HEK293 (cell line): ENCODE measurements around the gene RHBDL3.

ENCODE experiments used
- CTCF ChIA-PET: fragments of 350-600 bp; formaldehyde crosslinking; extraction: SDS; loops from one replicate; lab custom pipeline; 2021; ENCODE audit warnings: antibody characterized with exemption; lab: Yijun Ruan, JAX
- POLR2A ChIA-PET: fragments of 300-600 bp; formaldehyde crosslinking; extraction: SDS; loops from one replicate; lab custom pipeline; 2020; ENCODE audit warnings: antibody characterized with exemption, inconsistent platforms; lab: Yijun Ruan, JAX
- H3K27ac ChIP-seq: fragments of 200-500 bp; sonication (Bioruptor generic); 2 replicates; pipeline ENCODE4 v1.5.1; 2014; ENCODE audit warnings: low read depth, low read length, control low read depth, inconsistent platforms; ENCODE audit errors: extremely low read depth
- H3K36me3 ChIP-seq, 2 experiments: fragments of 200-500 bp in 1 of 2; sonication (Bioruptor generic) in 1 of 2; 1 replicate in 1 of 2; 2 replicates in 1 of 2; pipeline ENCODE4 v1.5.1; 2014 to 2017; ENCODE audit warnings: inconsistent platforms in 2 of 2, low read length in 2 of 2; ENCODE audit not compliant: control insufficient read depth in 2 of 2, insufficient read depth in 1 of 2
- H3K4me1 ChIP-seq: fragments of 200-500 bp; sonication (Bioruptor generic); 2 replicates; pipeline ENCODE4 v1.5.1; 2014; ENCODE audit warnings: mild to moderate bottlenecking, low read length, inconsistent platforms; ENCODE audit not compliant: control insufficient read depth, insufficient read depth
- H3K4me3 ChIP-seq: 2 replicates; pipeline ENCODE4 v1.5.1; 2011; ENCODE audit warnings: low read depth, mild to moderate bottlenecking, control low read depth, low read length, moderate library complexity
- H3K9me3 ChIP-seq: fragments of 200-500 bp; sonication (Bioruptor generic); 2 replicates; pipeline ENCODE4 v1.5.1; 2014; ENCODE audit warnings: low read depth, low read length, inconsistent platforms; ENCODE audit not compliant: control insufficient read depth, insufficient read depth
- BCL11B ChIP-seq: fragments of 450-650 bp; formaldehyde crosslinking; IDR thresholded peaks from 2 replicates; pipeline ENCODE4 v1.5.1; 2016; ENCODE audit warnings: low read depth, missing biosample characterization, missing genetic modification characterization
- CTCF ChIP-seq: fragments of 450-650 bp; formaldehyde crosslinking; IDR thresholded peaks from 2 replicates; pipeline ENCODE4 v1.5.1; 2016; ENCODE audit warnings: missing biosample characterization, missing genetic modification characterization
- GLI4 ChIP-seq: fragments of 450-650 bp; formaldehyde crosslinking; IDR thresholded peaks from 2 replicates; pipeline ENCODE4 v1.5.1; 2016; ENCODE audit warnings: missing biosample characterization, missing genetic modification characterization
- KLF8 ChIP-seq: fragments of 450-650 bp; formaldehyde crosslinking; IDR thresholded peaks from 2 replicates; pipeline ENCODE4 v1.5.1; 2016; ENCODE audit warnings: missing biosample characterization, missing genetic modification characterization
- KLF9 ChIP-seq: fragments of 450-650 bp; formaldehyde crosslinking; IDR thresholded peaks from 2 replicates; pipeline ENCODE4 v1.5.1; 2016; ENCODE audit warnings: missing biosample characterization, missing genetic modification characterization, low read depth
- OVOL3 ChIP-seq: fragments of 450-650 bp; formaldehyde crosslinking; IDR thresholded peaks from 2 replicates; pipeline ENCODE4 v1.5.1; 2016; ENCODE audit warnings: missing biosample characterization, missing genetic modification characterization
- PBX3 ChIP-seq: sonication (generic); formaldehyde crosslinking; IDR thresholded peaks from 2 replicates; pipeline ENCODE4 v1.8.1; 2022; ENCODE audit warnings: mild to moderate bottlenecking, moderate library complexity, missing genetic modification reagents
- PRDM1 ChIP-seq: fragments of 450-650 bp; formaldehyde crosslinking; IDR thresholded peaks from 2 replicates; pipeline ENCODE4; 2016; ENCODE audit warnings: missing biosample characterization, missing genetic modification characterization
- REST ChIP-seq: fragments of 450-650 bp; formaldehyde crosslinking; IDR thresholded peaks from 2 replicates; pipeline ENCODE4 v1.5.1; 2016; ENCODE audit warnings: missing biosample characterization, missing genetic modification characterization
- SCRT2 ChIP-seq: fragments of 450-650 bp; formaldehyde crosslinking; IDR thresholded peaks from 2 replicates; pipeline ENCODE4 v1.5.1; 2016; ENCODE audit warnings: missing biosample characterization, missing genetic modification characterization
- ZBTB20 ChIP-seq: fragments of 450-650 bp; formaldehyde crosslinking; IDR thresholded peaks from 2 replicates; pipeline ENCODE4 v1.5.1; 2016; ENCODE audit warnings: missing biosample characterization, missing genetic modification characterization
- ZIC2 ChIP-seq: fragments of 450-650 bp; formaldehyde crosslinking; IDR thresholded peaks from 2 replicates; pipeline ENCODE4 v1.5.1; 2016; ENCODE audit warnings: missing biosample characterization, missing genetic modification characterization
- ZNF157 ChIP-seq: fragments of 450-650 bp; formaldehyde crosslinking; IDR thresholded peaks from 2 replicates; pipeline ENCODE4 v1.5.1; 2016; ENCODE audit warnings: missing biosample characterization, missing genetic modification characterization
- ZNF2 ChIP-seq: fragments of 450-650 bp; formaldehyde crosslinking; IDR thresholded peaks from 2 replicates; pipeline ENCODE4 v1.5.1; 2016; ENCODE audit warnings: missing biosample characterization, missing genetic modification characterization
- ZNF324 ChIP-seq: fragments of 450-650 bp; formaldehyde crosslinking; IDR thresholded peaks from 2 replicates; pipeline ENCODE4 v1.5.1; 2016; ENCODE audit warnings: missing biosample characterization, missing genetic modification characterization
- ZNF350 ChIP-seq: fragments of 450-650 bp; formaldehyde crosslinking; IDR thresholded peaks from 2 replicates; pipeline ENCODE4 v1.5.0; 2017; ENCODE audit warnings: missing biosample characterization, mild to moderate bottlenecking, missing genetic modification characterization
- ZNF37A ChIP-seq: fragments of 450-650 bp; IDR thresholded peaks from 2 replicates; pipeline ENCODE4 v1.5.1; 2018; ENCODE audit warnings: missing biosample characterization, missing genetic modification characterization
- ZNF544 ChIP-seq: fragments of 450-650 bp; formaldehyde crosslinking; IDR thresholded peaks from 2 replicates; pipeline ENCODE4 v1.5.0; 2017; ENCODE audit warnings: missing biosample characterization, missing genetic modification characterization
- ZNF600 ChIP-seq: fragments of 450-650 bp; formaldehyde crosslinking; IDR thresholded peaks from 2 replicates; pipeline ENCODE4 v1.5.1; 2016; ENCODE audit warnings: missing biosample characterization, missing genetic modification characterization
- ZSCAN18 ChIP-seq: fragments of 450-650 bp; formaldehyde crosslinking; IDR thresholded peaks from 2 replicates; pipeline ENCODE4 v1.5.1; 2016; ENCODE audit warnings: missing biosample characterization, missing genetic modification characterization
- ZSCAN5A ChIP-seq: fragments of 450-650 bp; formaldehyde crosslinking; IDR thresholded peaks from 2 replicates; pipeline ENCODE4 v1.5.1; 2016; ENCODE audit warnings: missing biosample characterization, missing genetic modification characterization

RHBDL3 gene

GRCh38 chr17:32269377-32269776 is 3.7 kb downstream of the RHBDL3 start:
- no peak for TF ChIP-seq KLF8
- TF ChIP-seq BCL11B (tag by site-specific recombination), result no peak
- no peak for TF ChIP-seq ZSCAN5A (tag by site-specific recombination)
- TF ChIP-seq, all 188 proteins: peak for 0
- POLR2A ChIA-PET, result interaction anchor here (0.8 kb wide), 1 partner anchor 77 kb away, joined by 3 read pairs; no protein-coding TSS in a partner anchor
- H3K4me3 ChIP-seq, result no peak overlapping the region

GRCh38 chr17:32271844-32272243 is 6.2 kb downstream of the RHBDL3 start:
- no peaks in the 10 kb centered on the region for H3K9me3 ChIP-seq
- TF ChIP-seq ZBTB20, result no peak
- TF ChIP-seq ZNF2, result no peak
- no peak for TF ChIP-seq SCRT2 (tag by site-specific recombination)
- TF ChIP-seq ZIC2, result no peak
- no peak for TF ChIP-seq OVOL3
- no peak for TF ChIP-seq ZNF544 (tag by site-specific recombination)
- TF ChIP-seq ZNF350 (tag by site-specific recombination), result no peak
- no peak for TF ChIP-seq ZNF600
- no peak for TF ChIP-seq REST
- no peak for TF ChIP-seq GLI4 (tag by site-specific recombination)
- no peak for TF ChIP-seq PBX3
- no peak for TF ChIP-seq ZNF37A (tag by site-specific recombination)
- no peak for TF ChIP-seq KLF9 (tag by site-specific recombination)
- ChIA-PET CTCF (interaction anchor here (0.7 to 1.7 kb wide), 6 partner anchors 10 to 409 kb away, joined by 3 to 7 read pairs (median 4); no protein-coding TSS in a partner anchor), POLR2A (interaction anchor here (0.6 kb wide), 1 partner anchor 134 kb away, joined by 8 read pairs; no protein-coding TSS in a partner anchor)
- no peaks in the 10 kb centered on the region for H3K36me3 ChIP-seq
- peaks cover 11% of the 10 kb centered on the region for H3K4me1 ChIP-seq
- no peak overlapping the region for H3K4me3 ChIP-seq
- no peak overlapping the region for H3K27ac ChIP-seq

More at GRCh38 chr17:32269377-32269776, 3.7 kb downstream of the RHBDL3 start:
- H3K4me1 ChIP-seq, result peaks cover 8% of the 10 kb centered on the region
- no peak overlapping the region for H3K27ac ChIP-seq
- H3K9me3 ChIP-seq, result no peaks in the 10 kb centered on the region
- CTCF ChIA-PET, result interaction anchor here (0.7 to 1.1 kb wide), 3 partner anchors 47 to 51 kb away, joined by 4 to 5 read pairs (median 5); no protein-coding TSS in a partner anchor
- H3K36me3 ChIP-seq, result no peaks in the 10 kb centered on the region

- Histone ChIP-seq H3K27ac (no peak overlapping the region), H3K4me1 (peaks cover 7% of the 10 kb centered on the region; the same call in 1 of the 2 replicates), H3K4me3 (no peak overlapping the region)
- POLR2A ChIA-PET, result no interaction called here
- TF ChIP-seq ZSCAN18 (tag by site-specific recombination) (no peak), ZNF324 (tag by site-specific recombination) (no peak), CTCF (tag by site-specific recombination) (no peak), PRDM1 (peak; percentile 11; the same call in 1 of the 2 replicates), ZNF157 (no peak)
- TF ChIP-seq, all 188 proteins: peak for 1
- CTCF ChIA-PET, result interaction anchor here (0.7 to 1.4 kb wide), 3 partner anchors 12 to 105 kb away, joined by 3 to 7 read pairs (median 5); no protein-coding TSS in a partner anchor
- no peaks in the 10 kb centered on the region for H3K36me3 ChIP-seq
- no peaks in the 10 kb centered on the region for H3K9me3 ChIP-seq
Observed at GRCh38 chr17:32274101-32274500, 8.5 kb downstream of the RHBDL3 start.
